OCI-LY7 (cell line): ENCODE measurements around the gene OTUD3.
"Not testable (repeated sequence)": the region's sequence is repeated elsewhere in the genome, so short reads cannot be mapped to it uniquely, and the experiment has no call there.

Experiments
- CTCF ChIP-seq: fragments of 200-600 bp; sonication (generic); conservative IDR thresholded peaks from 2 replicates; pipeline ENCODE4 v1.5.1; 2014; ENCODE audit warnings: mild to moderate bottlenecking, antibody characterized with exemption, low read length, moderate library complexity, mixed read lengths
- EZH2phosphoT487 ChIP-seq: fragments of 200-600 bp; sonication (generic); IDR thresholded peaks from 2 replicates; pipeline ENCODE4 v1.6.1; 2018; ENCODE audit warnings: low read depth, borderline replicate concordance, mild to moderate bottlenecking, mixed run types, antibody characterized with exemption, low read length, moderate library complexity, mixed read lengths

GRCh38 chr1:19869453-19869852 lies 12.7 kb upstream of the OTUD3 start:
- not testable (repeated sequence) for TF ChIP-seq CTCF, EZH2phosphoT487
